AG04449 (cell line): Measurements from ENCODE around the gene IGLON5.

Source experiments
- CTCF ChIA-PET: fragments of 350-600 bp; formaldehyde crosslinking; extraction: SDS; loops from one replicate; lab custom pipeline; 2021; ENCODE audit warnings: antibody characterized with exemption; lab: Yijun Ruan, JAX
- POLR2A ChIA-PET: fragments of 400-600, 350-600 bp; formaldehyde crosslinking; extraction: SDS; loops from one replicate; lab custom pipeline; 2020; ENCODE audit warnings: antibody characterized with exemption, inconsistent platforms; lab: Yijun Ruan, JAX
- DNase-seq: peaks from one replicate; pipeline ENCODE4 v3.0.0-alpha.2; 2010; ENCODE audit warnings: low read depth, low spot score
- H3K4me3 ChIP-seq: 2 replicates; pipeline ENCODE4 v1.5.1; 2011; ENCODE audit warnings: low read depth, mild to moderate bottlenecking, control low read depth, low read length
- TF ChIP-seq, protein P1 (sequence below): IDR thresholded peaks from one replicate; pipeline ENCODE4 v1.5.1; 2011; ENCODE audit warnings: mild to moderate bottlenecking, moderate library complexity, low read length, control low read depth, inconsistent platforms; ENCODE audit not compliant: insufficient read depth; ENCODE audit errors: missing control alignments

IGLON5 gene

GRCh38 chr19:51305479-51305878 lies 6.0 kb upstream of the IGLON5 start:
- CTCF ChIA-PET: no interaction called here
- TF ChIP-seq, protein P1, sequence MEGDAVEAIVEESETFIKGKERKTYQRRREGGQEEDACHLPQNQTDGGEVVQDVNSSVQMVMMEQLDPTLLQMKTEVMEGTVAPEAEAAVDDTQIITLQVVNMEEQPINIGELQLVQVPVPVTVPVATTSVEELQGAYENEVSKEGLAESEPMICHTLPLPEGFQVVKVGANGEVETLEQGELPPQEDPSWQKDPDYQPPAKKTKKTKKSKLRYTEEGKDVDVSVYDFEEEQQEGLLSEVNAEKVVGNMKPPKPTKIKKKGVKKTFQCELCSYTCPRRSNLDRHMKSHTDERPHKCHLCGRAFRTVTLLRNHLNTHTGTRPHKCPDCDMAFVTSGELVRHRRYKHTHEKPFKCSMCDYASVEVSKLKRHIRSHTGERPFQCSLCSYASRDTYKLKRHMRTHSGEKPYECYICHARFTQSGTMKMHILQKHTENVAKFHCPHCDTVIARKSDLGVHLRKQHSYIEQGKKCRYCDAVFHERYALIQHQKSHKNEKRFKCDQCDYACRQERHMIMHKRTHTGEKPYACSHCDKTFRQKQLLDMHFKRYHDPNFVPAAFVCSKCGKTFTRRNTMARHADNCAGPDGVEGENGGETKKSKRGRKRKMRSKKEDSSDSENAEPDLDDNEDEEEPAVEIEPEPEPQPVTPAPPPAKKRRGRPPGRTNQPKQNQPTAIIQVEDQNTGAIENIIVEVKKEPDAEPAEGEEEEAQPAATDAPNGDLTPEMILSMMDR: no peak
- no peak for DNase-seq
- no peak overlapping the region for H3K4me3 ChIP-seq
- POLR2A ChIA-PET: no interaction called here

GRCh38 chr19:51316688-51317087 lies 5.2 kb downstream of the IGLON5 start:
- ChIA-PET CTCF (interaction anchor here (1.0 kb wide), 1 partner anchor 36 kb away, joined by 3 read pairs; no protein-coding TSS in a partner anchor), POLR2A (no interaction called here)
- TF ChIP-seq, protein P1: no peak
- H3K4me3 ChIP-seq: no peak overlapping the region
- no peak for DNase-seq

DNA sequence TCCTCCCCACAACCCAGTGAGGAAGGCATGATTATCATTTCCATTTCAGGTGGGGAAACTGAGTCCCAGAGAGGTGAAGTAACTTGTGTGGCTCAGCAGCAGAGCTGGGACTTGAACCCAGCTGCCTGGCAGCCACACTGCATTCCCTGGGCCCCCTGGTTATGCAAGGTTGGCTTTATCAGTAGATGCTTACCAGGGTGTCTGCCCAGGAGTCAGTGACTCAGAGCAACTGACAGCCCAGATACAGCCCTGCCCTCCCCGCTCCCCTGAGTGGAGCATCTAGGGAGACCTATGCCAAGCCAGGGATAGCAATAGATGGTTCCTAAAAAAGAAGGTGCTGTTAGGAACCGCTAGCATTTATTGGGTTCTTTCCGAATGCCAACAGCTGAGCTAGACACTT lies 5.9 kb downstream of the IGLON5 start:
- POLR2A ChIA-PET: no interaction called here
- CTCF ChIA-PET: interaction anchor here (0.9 kb wide), 1 partner anchor 22 kb away, joined by 3 read pairs; no protein-coding TSS in a partner anchor

DNA sequence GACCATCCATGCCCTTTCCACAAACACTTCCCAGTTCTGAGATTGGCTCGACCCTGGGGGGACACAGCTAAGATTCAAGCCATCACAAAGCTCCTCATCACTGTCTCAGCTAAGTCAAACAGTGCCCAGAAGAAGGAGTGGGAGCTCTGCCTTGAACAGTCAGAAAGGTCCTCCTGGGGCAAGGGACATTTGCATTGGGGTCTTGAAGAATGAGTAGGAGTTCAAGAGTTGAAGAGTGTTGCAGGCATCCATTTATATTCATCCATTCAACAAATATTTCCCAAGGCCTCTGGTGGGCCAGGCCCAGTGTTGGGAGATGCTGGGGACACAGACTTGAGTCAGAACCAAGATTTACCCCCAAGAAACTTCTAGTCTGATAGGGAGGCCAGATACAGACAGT lies 6.5 kb downstream of the IGLON5 start:
- ChIA-PET POLR2A (no interaction called here), CTCF (interaction anchor here (0.9 kb wide), 1 partner anchor 21 kb away, joined by 3 read pairs; no protein-coding TSS in a partner anchor)
- no peak for DNase-seq
- TF ChIP-seq, protein P1: no peak
- no peak overlapping the region for H3K4me3 ChIP-seq

More for the DNA sequence above, 5.9 kb downstream of the IGLON5 start:
- TF ChIP-seq, protein P1: no peak
- DNase-seq: no peak
- H3K4me3 ChIP-seq: no peak overlapping the region

- ChIA-PET CTCF (no interaction called here), POLR2A (no interaction called here)
- TF ChIP-seq, protein P1: no peak
Observed at GRCh38 chr19:51318687-51319648, 7.5 kb downstream of the IGLON5 start.

DNA sequence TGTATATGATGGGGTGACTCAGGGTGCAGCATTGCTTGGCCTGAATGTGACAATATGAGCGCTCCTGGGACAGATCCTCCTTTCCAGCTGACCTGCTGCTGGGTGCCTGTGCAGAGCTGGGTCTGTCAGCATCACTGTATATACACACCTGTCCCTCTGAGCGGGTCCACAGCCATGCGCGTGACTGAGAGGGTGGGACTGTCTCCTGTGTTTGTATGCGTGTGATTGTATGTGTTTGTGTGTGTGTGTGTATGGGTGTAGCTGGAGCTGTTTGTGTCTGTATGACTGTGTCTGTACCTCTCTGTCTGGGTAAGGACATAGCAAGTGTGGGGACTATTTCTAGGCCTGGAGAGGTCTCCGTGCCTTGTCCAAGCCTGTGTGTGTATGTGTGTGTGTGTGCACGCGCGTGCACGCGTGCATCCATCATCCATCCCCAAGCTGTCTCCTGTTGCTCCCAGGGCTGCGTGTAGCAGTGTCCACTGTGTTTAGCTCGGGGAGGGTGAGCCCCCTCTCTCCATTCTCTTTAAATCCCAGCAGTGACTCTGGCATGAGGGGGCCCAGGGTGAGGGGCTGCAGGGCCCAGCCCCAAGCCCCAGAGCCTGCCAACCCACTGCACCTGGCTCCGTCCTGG lies 8.3 kb downstream of the IGLON5 start:
- H3K4me3 ChIP-seq: no peak overlapping the region
- ChIA-PET POLR2A (no interaction called here), CTCF (no interaction called here)
- DNase-seq: no peak
- TF ChIP-seq, protein P1: no peak

More at GRCh38 chr19:51318687-51319648, 7.5 kb downstream of the IGLON5 start:
- no peak for DNase-seq
- H3K4me3 ChIP-seq: no peak overlapping the region
